Esophagus squamous epithelium (tissue), 4 donors: ENCODE results near the gene GATB.

Experiments used
- CTCF ChIP-seq, 6 experiments: fragments of 450-650 bp in 4 of 6; fragments of 200-600 bp in 2 of 6; sonication (generic) in 2 of 6; IDR thresholded peaks; one replicate each; pipeline ENCODE4 v1.5.1; 2016 to 2019; ENCODE audit warnings: antibody characterized with exemption in 6 of 6, mild to moderate bottlenecking in 4 of 6, moderate library complexity in 4 of 6
- POLR2A ChIP-seq, 4 donors: fragments of 450-650 bp; IDR thresholded peaks; one replicate each; pipeline ENCODE4 v1.6.1; 2017; ENCODE audit warnings: antibody characterized with exemption in 4 of 4, mild to moderate bottlenecking in 4 of 4, moderate library complexity in 3 of 4

GRCh38 chr4:151721916-151722315 is 38.9 kb downstream of the GATB start:
- no peak for TF ChIP-seq POLR2A (IDR thresholded peaks at IDR 0.05)
- no peak for TF ChIP-seq CTCF (IDR thresholded peaks at IDR 0.05)
